ENCODE data around the gene AK2.
"Not testable (repeated sequence)": the region's sequence is repeated elsewhere in the genome, so short reads cannot be mapped to it uniquely, and the experiment has no call there.

Gene AK2

GRCh38 chr1:33050221-33051076 lies 13.8 kb upstream of the AK2 start:
- no peak for DNase-seq

- no peak for DNase-seq
Observed at GRCh38 chr1:33049371-33049770, 12.7 kb upstream of the AK2 start.

- no peak for DNase-seq
Observed at GRCh38 chr1:33048426-33048825, 11.7 kb upstream of the AK2 start.

- no peak for DNase-seq
Observed at GRCh38 chr1:33047839-33048305, 11.2 kb upstream of the AK2 start.

GRCh38 chr1:33047290-33047689 lies 10.6 kb upstream of the AK2 start:
- DNase-seq: no peak

GRCh38 chr1:33046234-33046633 lies 9.6 kb upstream of the AK2 start:
- DNase-seq: not testable (repeated sequence)

- peak in 1 of 3 experiments; percentile 1 for DNase-seq
Observed at GRCh38 chr1:33045814-33046213, 9.1 kb upstream of the AK2 start.

- no peak for DNase-seq
Observed at GRCh38 chr1:33045246-33045645, 8.6 kb upstream of the AK2 start.

GRCh38 chr1:33043267-33044092 lies 6.8 kb upstream of the AK2 start:
- no peak for DNase-seq

GRCh38 chr1:33042831-33043230 lies 6.1 kb upstream of the AK2 start:
- DNase-seq: no peak

- no peak for DNase-seq
Observed at GRCh38 chr1:33041026-33041425, 4.3 kb upstream of the AK2 start.

- DNase-seq: no peak
Observed at GRCh38 chr1:33039840-33040239, 3.2 kb upstream of the AK2 start.

GRCh38 chr1:33036051-33036525 lies 595 bp downstream of the AK2 start:
- DNase-seq: peak; percentile 15 to 61 (median 31)

- DNase-seq: no peak
Observed at GRCh38 chr1:33032126-33032869, 4.4 kb downstream of the AK2 start.

- no peak for DNase-seq
Observed at GRCh38 chr1:33031506-33031905, 5.2 kb downstream of the AK2 start.

- no peak for DNase-seq
Observed at GRCh38 chr1:33030575-33030974, 6.1 kb downstream of the AK2 start.

- no peak for DNase-seq
Observed at GRCh38 chr1:33029921-33030320, 6.8 kb downstream of the AK2 start.

- no peak for DNase-seq
Observed at GRCh38 chr1:33029209-33029608, 7.5 kb downstream of the AK2 start.

GRCh38 chr1:33025761-33026160 lies 10.9 kb downstream of the AK2 start:
- DNase-seq: no peak

- DNase-seq: no peak
Observed at GRCh38 chr1:33025180-33025569, 11.5 kb downstream of the AK2 start.

GRCh38 chr1:33024430-33025179 lies 12.1 kb downstream of the AK2 start:
- peak in 1 of 3 experiments; percentile 31 for DNase-seq

- no peak for DNase-seq
Observed at GRCh38 chr1:33022650-33023200, 14.0 kb downstream of the AK2 start.

All from NCI-H1417 (cell line).